ENCODE measurements around the gene ANKRD42.

ANKRD42 gene

GRCh38 chr11:83222499-83222898 lies 29.0 kb downstream of the ANKRD42 start:
- H3K4me1 ChIP-seq (ENCODE audit: control insufficient read depth, insufficient read depth, low read length): no peaks in the 10 kb centered on the region
- TF ChIP-seq KLF7 (tag by site-specific recombination; IDR thresholded peaks at IDR 0.05; ENCODE audit: borderline replicate concordance) (no peak), ZNF394 (tag by site-specific recombination; IDR thresholded peaks at IDR 0.05; ENCODE audit: borderline replicate concordance) (no peak), CTCF (tag by site-specific recombination; IDR thresholded peaks at IDR 0.05) (no peak), ZNF549 (tag by site-specific recombination; IDR thresholded peaks at IDR 0.05) (no peak), ZNF292 (tag by site-specific recombination; IDR thresholded peaks at IDR 0.05; ENCODE audit: borderline replicate concordance, low read depth) (no peak), OSR2 (tag by site-specific recombination; IDR thresholded peaks at IDR 0.05) (no peak), ZNF473 (tag by site-specific recombination; IDR thresholded peaks at IDR 0.05) (no peak), ZNF580 (tag by site-specific recombination; IDR thresholded peaks at IDR 0.05) (no peak), ZNF529 (tag by site-specific recombination; IDR thresholded peaks at IDR 0.05; ENCODE audit: insufficient replicate concordance) (no peak), ZNF146 (tag by site-specific recombination; IDR thresholded peaks at IDR 0.05) (no peak), ZNF843 (tag by site-specific recombination; IDR thresholded peaks at IDR 0.05) (no peak), ZNF76 (tag by site-specific recombination; IDR thresholded peaks at IDR 0.05; ENCODE audit: borderline replicate concordance, low read depth) (no peak), ZNF157 (tag by site-specific recombination; IDR thresholded peaks at IDR 0.05) (no peak), ZNF175 (tag by site-specific recombination; IDR thresholded peaks at IDR 0.05) (no peak), ZBTB21 (tag by site-specific recombination; IDR thresholded peaks at IDR 0.05) (no peak), EGR2 (tag by site-specific recombination; IDR thresholded peaks at IDR 0.05; ENCODE audit: low read depth) (no peak)
- H3K36me3 ChIP-seq (ENCODE audit: control insufficient read depth in 2 of 2, insufficient read depth in 1 of 2, low read length in 2 of 2): no peaks in the 10 kb centered on the region; a peak in 1 of 3 replicates
- no peaks in the 10 kb centered on the region for H3K9me3 ChIP-seq (ENCODE audit: control insufficient read depth, insufficient read depth, low read depth, low read length)
- POLR2A ChIA-PET: no interaction called here
- CTCF ChIA-PET: interaction anchor here (0.7 to 2.0 kb wide), 3 partner anchors 28 to 597 kb away, joined by 3 to 8 read pairs (median 4); no protein-coding TSS in a partner anchor
- no peak overlapping the region for H3K4me3 ChIP-seq (ENCODE audit: low read depth, low read length)
- no peak overlapping the region for H3K27ac ChIP-seq (ENCODE audit: extremely low read depth, low read depth, low read length)

- Histone ChIP-seq H3K27ac (ENCODE audit: extremely low read depth, low read depth, low read length) (no peak overlapping the region), H3K4me3 (ENCODE audit: low read depth, low read length) (no peak overlapping the region), H3K9me3 (ENCODE audit: control insufficient read depth, insufficient read depth, low read depth, low read length) (no peaks in the 10 kb centered on the region), H3K4me1 (ENCODE audit: control insufficient read depth, insufficient read depth, low read length) (no peaks in the 10 kb centered on the region), H3K36me3 (ENCODE audit: control insufficient read depth in 2 of 2, insufficient read depth in 1 of 2, low read length in 2 of 2) (no peaks in the 10 kb centered on the region; a peak in 1 of 3 replicates)
- TF ChIP-seq ZBTB20 (tag by site-specific recombination; IDR thresholded peaks at IDR 0.05): no peak
- TF ChIP-seq ZNF37A (tag by site-specific recombination; IDR thresholded peaks at IDR 0.05): no peak
- no peak for TF ChIP-seq ZBTB21 (tag by site-specific recombination; IDR thresholded peaks at IDR 0.05)
- no peak for TF ChIP-seq ZNF155 (tag by site-specific recombination; IDR thresholded peaks at IDR 0.05)
- TF ChIP-seq KLF9 (tag by site-specific recombination; IDR thresholded peaks at IDR 0.05; ENCODE audit: low read depth): no peak
- no peak for TF ChIP-seq ELK4 (IDR thresholded peaks at IDR 0.05; ENCODE audit: borderline replicate concordance, low read depth, low read length)
- CTCF ChIA-PET: interaction anchor here (2.0 kb wide), 1 partner anchor 596 kb away, joined by 8 read pairs; no protein-coding TSS in a partner anchor
- POLR2A ChIA-PET: no interaction called here
Measured at GRCh38 chr11:83223457-83223856, 29.9 kb downstream of the ANKRD42 start.
